Measurements from ENCODE around the gene GALNT9. TPM values are rescaled to one million over a fixed set of nuclear protein-coding genes. Genes with fewer than 3 reads are reported as not detected.
A peak's percentile ranks its signal among the peaks of the same experiment; 100 is the strongest.

GALNT9 gene
- total RNA-seq, 1 experiment from 2014 or later = not detected

GRCh38 chr12:132282950-132283771 is 46.2 kb downstream of the GALNT9 start:
- no peak for DNase-seq (ENCODE audit: extremely low read depth, low read depth)

GRCh38 chr12:132282031-132282949 is 47.1 kb downstream of the GALNT9 start:
- DNase-seq (ENCODE audit: extremely low read depth, low read depth) = no peak

GRCh38 chr12:132281038-132281437 is 48.4 kb downstream of the GALNT9 start:
- no peak for DNase-seq (ENCODE audit: extremely low read depth, low read depth)

GRCh38 chr12:132280406-132280805 is 49.0 kb downstream of the GALNT9 start:
- DNase-seq (ENCODE audit: extremely low read depth, low read depth) = no peak

- no peak for DNase-seq (ENCODE audit: extremely low read depth, low read depth)
These were observed 49.5 kb downstream of the GALNT9 start for GRCh38 chr12:132279930-132280329.

- no peak for DNase-seq (ENCODE audit: extremely low read depth, low read depth)
These were observed 50.1 kb downstream of the GALNT9 start for GRCh38 chr12:132279184-132279889.

- DNase-seq (ENCODE audit: extremely low read depth, low read depth) = no peak
These were observed 50.8 kb downstream of the GALNT9 start for GRCh38 chr12:132278401-132279183.

GRCh38 chr12:132277949-132278348 is 51.4 kb downstream of the GALNT9 start:
- no peak for DNase-seq (ENCODE audit: extremely low read depth, low read depth)

- no peak for DNase-seq (ENCODE audit: extremely low read depth, low read depth)
These were observed 51.9 kb downstream of the GALNT9 start for GRCh38 chr12:132277374-132277941.

- no peak for DNase-seq (ENCODE audit: extremely low read depth, low read depth)
These were observed 52.5 kb downstream of the GALNT9 start for GRCh38 chr12:132276827-132277373.

- no peak for DNase-seq (ENCODE audit: extremely low read depth, low read depth)
These were observed 53.1 kb downstream of the GALNT9 start for GRCh38 chr12:132276066-132276826.

GRCh38 chr12:132275631-132276030 is 53.8 kb downstream of the GALNT9 start:
- no peak for DNase-seq (ENCODE audit: extremely low read depth, low read depth)

- peak; percentile 66 for DNase-seq (ENCODE audit: extremely low read depth, low read depth)
These were observed 54.3 kb downstream of the GALNT9 start for GRCh38 chr12:132275110-132275531.

- no peak for DNase-seq (ENCODE audit: extremely low read depth, low read depth)
These were observed 55.4 kb downstream of the GALNT9 start for GRCh38 chr12:132273992-132274334.

- DNase-seq (ENCODE audit: extremely low read depth, low read depth) = no peak
These were observed 56.7 kb downstream of the GALNT9 start for GRCh38 chr12:132272711-132273110.

GRCh38 chr12:132271755-132272092 is 57.7 kb downstream of the GALNT9 start:
- no peak for DNase-seq (ENCODE audit: extremely low read depth, low read depth)

GRCh38 chr12:132270969-132271754 is 58.2 kb downstream of the GALNT9 start:
- no peak for DNase-seq (ENCODE audit: extremely low read depth, low read depth)

GRCh38 chr12:132270516-132270915 is 58.9 kb downstream of the GALNT9 start:
- DNase-seq (ENCODE audit: extremely low read depth, low read depth) = no peak
